ENCODE results near the gene FOXJ3. TPM values are rescaled to one million over a fixed set of nuclear protein-coding genes. Genes with fewer than 3 reads are reported as not detected.

The FOXJ3 gene
- total and polyA plus RNA-seq, 7 donors, result 14.4 to 53.8 (median 39.9) TPM

- Histone ChIP-seq H3K27ac (no peak overlapping the region), H3K27me3 (no peaks in the 10 kb centered on the region), H3K36me3 (no peaks in the 10 kb centered on the region), H3K9me3 (no peaks in the 10 kb centered on the region), H3K4me3 (no peak overlapping the region), H3K4me1 (peaks cover 0 to 88% (median 71%) of the 10 kb centered on the region in 4 donors)
- no peak for DNase-seq
- intact Hi-C loops (cut with DNase I), result no loop called here
- TF ChIP-seq POLR2AphosphoS5 (IDR thresholded peaks at IDR 0.05), result no peak
- TF ChIP-seq EP300 (IDR thresholded peaks at IDR 0.05), result no peak
- no peak for TF ChIP-seq POLR2A (IDR thresholded peaks at IDR 0.05)
- TF ChIP-seq, protein P1, sequence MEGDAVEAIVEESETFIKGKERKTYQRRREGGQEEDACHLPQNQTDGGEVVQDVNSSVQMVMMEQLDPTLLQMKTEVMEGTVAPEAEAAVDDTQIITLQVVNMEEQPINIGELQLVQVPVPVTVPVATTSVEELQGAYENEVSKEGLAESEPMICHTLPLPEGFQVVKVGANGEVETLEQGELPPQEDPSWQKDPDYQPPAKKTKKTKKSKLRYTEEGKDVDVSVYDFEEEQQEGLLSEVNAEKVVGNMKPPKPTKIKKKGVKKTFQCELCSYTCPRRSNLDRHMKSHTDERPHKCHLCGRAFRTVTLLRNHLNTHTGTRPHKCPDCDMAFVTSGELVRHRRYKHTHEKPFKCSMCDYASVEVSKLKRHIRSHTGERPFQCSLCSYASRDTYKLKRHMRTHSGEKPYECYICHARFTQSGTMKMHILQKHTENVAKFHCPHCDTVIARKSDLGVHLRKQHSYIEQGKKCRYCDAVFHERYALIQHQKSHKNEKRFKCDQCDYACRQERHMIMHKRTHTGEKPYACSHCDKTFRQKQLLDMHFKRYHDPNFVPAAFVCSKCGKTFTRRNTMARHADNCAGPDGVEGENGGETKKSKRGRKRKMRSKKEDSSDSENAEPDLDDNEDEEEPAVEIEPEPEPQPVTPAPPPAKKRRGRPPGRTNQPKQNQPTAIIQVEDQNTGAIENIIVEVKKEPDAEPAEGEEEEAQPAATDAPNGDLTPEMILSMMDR (IDR thresholded peaks at IDR 0.05), result no peak
- 33 to 69% methylated on average over 1 of the region's 1 CpG for WGBS, 2 donors
Measured at GRCh38 chr1:42317308-42317707, 17.7 kb downstream of the FOXJ3 start.

DNA sequence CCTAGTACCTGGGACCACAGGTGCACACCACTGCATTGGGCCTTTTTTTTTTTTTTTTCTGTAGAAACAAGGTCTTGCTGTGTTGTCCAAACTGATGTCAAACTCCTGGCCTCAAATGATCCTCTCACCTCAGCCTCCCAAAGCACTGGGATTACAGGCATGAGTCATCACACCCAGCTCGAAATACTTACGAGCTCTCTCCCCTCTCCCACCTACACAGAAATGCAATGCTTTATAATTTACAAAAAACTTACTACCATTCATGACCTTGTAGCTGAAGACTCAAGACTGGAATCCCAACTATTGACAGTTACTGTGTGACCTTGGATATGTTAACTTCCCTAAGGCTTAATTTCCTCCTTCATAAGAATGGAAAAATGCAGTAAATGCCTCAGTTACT, 18.7 kb downstream of the FOXJ3 start:
- intact Hi-C loops (cut with DNase I), result no loop called here
- WGBS, 2 donors, result 64 to 74% methylated on average over 2 of the region's 2 CpGs
- H3K27ac ChIP-seq, result no peak overlapping the region
- no peaks in the 10 kb centered on the region for H3K9me3 ChIP-seq
- H3K4me3 ChIP-seq, result no peak overlapping the region
- H3K4me1 ChIP-seq, result peaks cover 0 to 83% (median 66%) of the 10 kb centered on the region in 4 donors
- DNase-seq, result no peak
- no peaks in the 10 kb centered on the region for H3K36me3 ChIP-seq
- H3K27me3 ChIP-seq, result no peaks in the 10 kb centered on the region
- no peak for TF ChIP-seq EP300 (IDR thresholded peaks at IDR 0.05)
- TF ChIP-seq, protein P1 (IDR thresholded peaks at IDR 0.05), result no peak
- TF ChIP-seq POLR2A (IDR thresholded peaks at IDR 0.05), result no peak
- TF ChIP-seq POLR2AphosphoS5 (IDR thresholded peaks at IDR 0.05), result no peak

GRCh38 chr1:42315500-42315899, 19.5 kb downstream of the FOXJ3 start:
- TF ChIP-seq, protein P1 (IDR thresholded peaks at IDR 0.05), result no peak
- TF ChIP-seq POLR2AphosphoS5 (IDR thresholded peaks at IDR 0.05) (no peak), EP300 (IDR thresholded peaks at IDR 0.05) (no peak), POLR2A (IDR thresholded peaks at IDR 0.05) (no peak)
- no peak for DNase-seq
- WGBS, 2 donors, result 16 to 62% methylated on average over 2 of the region's 2 CpGs
- Histone ChIP-seq H3K27me3 (no peaks in the 10 kb centered on the region), H3K27ac (no peak overlapping the region), H3K36me3 (no peaks in the 10 kb centered on the region), H3K9me3 (no peaks in the 10 kb centered on the region), H3K4me3 (no peak overlapping the region), H3K4me1 (peaks cover 0 to 75% (median 60%) of the 10 kb centered on the region in 4 donors)
- intact Hi-C loops (cut with DNase I), result no loop called here

DNA sequence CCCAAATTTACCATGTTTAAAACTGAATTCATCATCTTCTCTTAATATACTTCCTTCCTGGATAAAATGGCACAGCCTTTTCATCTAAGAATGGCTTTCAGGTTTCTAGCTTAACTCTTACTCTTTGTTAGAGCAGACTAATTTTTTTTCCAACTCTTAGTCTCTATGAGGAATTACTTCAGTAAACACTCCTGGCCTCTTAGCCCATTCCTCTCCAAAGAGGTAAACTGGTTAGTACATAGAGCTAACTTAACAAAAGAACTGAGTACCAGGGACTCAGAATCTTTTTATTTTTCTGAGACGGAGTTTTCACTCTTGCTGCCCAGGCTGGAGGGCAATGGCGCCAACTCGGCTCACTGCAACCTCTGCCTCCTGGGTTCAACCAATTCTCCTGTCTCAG, 21.1 kb downstream of the FOXJ3 start:
- WGBS, 2 donors, result 79 to 87% methylated on average over 3 of the region's 3 CpGs
- Histone ChIP-seq H3K27ac (no peak overlapping the region), H3K27me3 (no peaks in the 10 kb centered on the region), H3K9me3 (no peaks in the 10 kb centered on the region), H3K36me3 (no peaks in the 10 kb centered on the region), H3K4me1 (peaks cover 0 to 60% (median 45%) of the 10 kb centered on the region in 4 donors), H3K4me3 (no peak overlapping the region)
- TF ChIP-seq POLR2A (IDR thresholded peaks at IDR 0.05) (no peak), POLR2AphosphoS5 (IDR thresholded peaks at IDR 0.05) (no peak)
- intact Hi-C loops (cut with DNase I), result no loop called here
- DNase-seq, result no peak

DNA sequence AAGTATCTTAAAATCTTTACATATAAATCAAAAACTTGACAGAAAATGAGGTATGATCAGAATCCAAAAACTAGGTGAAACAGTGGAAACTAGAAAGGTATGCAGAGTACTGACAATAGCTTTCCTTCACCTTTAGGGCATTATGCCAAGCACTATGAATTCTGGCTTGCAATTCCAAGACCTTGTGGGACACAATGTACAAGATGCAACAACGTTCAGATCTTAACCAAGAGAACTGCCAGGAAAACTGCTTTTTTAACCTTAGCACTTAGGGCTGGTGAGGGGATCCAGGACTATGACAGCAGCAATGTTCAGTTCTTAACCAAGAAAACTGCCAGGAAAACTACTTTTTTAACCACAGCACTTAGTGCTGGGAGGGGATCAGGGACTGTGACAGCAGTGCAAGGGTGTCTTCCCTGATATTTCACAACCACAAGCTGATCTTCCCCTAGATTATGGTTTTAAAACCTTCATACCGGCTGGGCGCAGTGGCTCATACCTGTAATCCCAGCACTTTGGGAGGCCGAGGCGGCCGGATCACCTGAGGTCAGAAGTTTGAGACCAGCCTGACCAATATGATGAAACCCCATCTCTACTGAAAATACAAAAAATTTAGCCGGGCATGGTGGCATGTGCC, 22.3 kb downstream of the FOXJ3 start:
- H3K4me1 ChIP-seq, result peaks cover 0 to 53% (median 40%) of the 10 kb centered on the region in 4 donors
- WGBS, 2 donors, result 55 to 73% methylated on average over 7 of the region's 7 CpGs

More for the DNA sequence above, 22.3 kb downstream of the FOXJ3 start:
- no peaks in the 10 kb centered on the region for H3K9me3 ChIP-seq
- no peak for DNase-seq
- TF ChIP-seq POLR2AphosphoS5 (IDR thresholded peaks at IDR 0.05), result peak in 1 of 4 donors; percentile 29
- TF ChIP-seq POLR2A (IDR thresholded peaks at IDR 0.05), result no peak
- TF ChIP-seq EP300 (IDR thresholded peaks at IDR 0.05), result no peak
- H3K27me3 ChIP-seq, result no peaks in the 10 kb centered on the region
- peak overlapping the region in 1 of 4 donors; percentile 33 for H3K27ac ChIP-seq
- intact Hi-C loops (cut with DNase I), result no loop called here
- H3K36me3 ChIP-seq, result no peaks in the 10 kb centered on the region
- no peak overlapping the region for H3K4me3 ChIP-seq

Data from sigmoid colon (tissue), 7 donors.